GM18951 (cell line): Measurements from ENCODE around the gene BSPRY.

Experiments used
- POLR2A ChIP-seq: IDR thresholded peaks from 4 replicates; pipeline ENCODE4 v1.6.1; 2011; ENCODE audit warnings: mild to moderate bottlenecking; ENCODE audit not compliant: insufficient read length, insufficient read depth; ENCODE audit errors: extremely low read depth
- in situ Hi-C: fragments of 300-500 bp; cut with MboI; formaldehyde crosslinking; loops from one replicate; pipeline ENCODE4 v1.12.0; 2022; ENCODE audit warnings: low sequenced_read_pairs, mixed read lengths, inconsistent platforms; ENCODE audit not compliant: unreplicated experiment

BSPRY gene

GRCh38 chr9:113381909-113382411 is 32.6 kb downstream of the BSPRY start:
- no peak for TF ChIP-seq POLR2A
- in situ Hi-C loops, result no loop called here

GRCh38 chr9:113386571-113387393 is 37.4 kb downstream of the BSPRY start:
- in situ Hi-C loops, result no loop called here
- TF ChIP-seq POLR2A, result no peak

- in situ Hi-C loops, result no loop called here
- no peak for TF ChIP-seq POLR2A
Observed at GRCh38 chr9:113387560-113388230, 38.4 kb downstream of the BSPRY start.

- in situ Hi-C loops, result no loop called here
- no peak for TF ChIP-seq POLR2A
Observed at GRCh38 chr9:113388833-113389232, 39.5 kb downstream of the BSPRY start.

GRCh38 chr9:113389451-113389850 is 40.1 kb downstream of the BSPRY start:
- in situ Hi-C loops, result no loop called here

GRCh38 chr9:113390192-113390960 is 41.0 kb downstream of the BSPRY start:
- TF ChIP-seq POLR2A, result no peak
- in situ Hi-C loops, result no loop called here

More at GRCh38 chr9:113389451-113389850, 40.1 kb downstream of the BSPRY start:
- TF ChIP-seq POLR2A, result no peak

GRCh38 chr9:113391917-113392316 is 42.6 kb downstream of the BSPRY start:
- in situ Hi-C loops, result no loop called here
- no peak for TF ChIP-seq POLR2A

GRCh38 chr9:113393281-113393680 is 43.9 kb downstream of the BSPRY start:
- no peak for TF ChIP-seq POLR2A
- in situ Hi-C loops, result no loop called here

GRCh38 chr9:113395000-113395861 is 45.9 kb downstream of the BSPRY start:
- no peak for TF ChIP-seq POLR2A
- in situ Hi-C loops, result no loop called here

- in situ Hi-C loops, result no loop called here
- no peak for TF ChIP-seq POLR2A
Observed at GRCh38 chr9:113397203-113397631, 47.9 kb downstream of the BSPRY start.

GRCh38 chr9:113398796-113399195 is 49.5 kb downstream of the BSPRY start:
- TF ChIP-seq POLR2A, result no peak
- in situ Hi-C loops, result no loop called here

- TF ChIP-seq POLR2A, result no peak
- in situ Hi-C loops, result no loop called here
Observed at GRCh38 chr9:113399646-113400200, 50.4 kb downstream of the BSPRY start.
